Astrocyte of the hippocampus (primary cell): ENCODE measurements around the gene CC2D2B.
A peak's percentile ranks its signal among the peaks of the same experiment; 100 is the strongest.
"Not testable (repeated sequence)": the region's sequence is repeated elsewhere in the genome, so short reads cannot be mapped to it uniquely, and the experiment has no call there.

Source experiments
- DNase-seq: peaks from one replicate; pipeline ENCODE4 v3.0.0; 2011; ENCODE audit warnings: low read depth, low spot score

Gene CC2D2B

GRCh38 chr10:96014473-96015102 is 106.8 kb downstream of the CC2D2B start:
- no peak for DNase-seq

DNA sequence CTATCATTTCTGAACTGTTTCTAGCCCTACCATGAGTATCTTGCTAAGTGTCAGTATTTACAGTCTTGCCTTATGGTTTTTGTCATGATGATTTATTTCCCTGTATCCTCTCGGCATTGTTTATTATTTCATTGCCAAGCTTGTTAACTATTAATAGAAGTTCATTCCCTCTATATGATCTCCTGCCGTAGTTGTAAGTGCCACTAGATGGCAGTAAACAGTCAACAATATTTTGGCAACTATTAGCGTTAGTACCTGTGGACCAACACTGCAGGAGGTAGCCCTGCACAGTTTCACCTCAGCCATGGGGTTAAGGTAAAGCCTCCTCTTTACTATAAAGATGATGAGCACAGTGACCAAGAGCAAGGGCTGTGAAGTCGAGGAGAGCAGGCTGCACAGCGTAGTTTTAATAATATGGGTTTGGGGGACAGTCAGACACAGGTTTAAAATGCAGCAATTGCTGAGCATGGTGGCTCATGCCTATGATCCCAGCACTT is 109.5 kb downstream of the CC2D2B start:
- DNase-seq: peak; percentile 64

DNA sequence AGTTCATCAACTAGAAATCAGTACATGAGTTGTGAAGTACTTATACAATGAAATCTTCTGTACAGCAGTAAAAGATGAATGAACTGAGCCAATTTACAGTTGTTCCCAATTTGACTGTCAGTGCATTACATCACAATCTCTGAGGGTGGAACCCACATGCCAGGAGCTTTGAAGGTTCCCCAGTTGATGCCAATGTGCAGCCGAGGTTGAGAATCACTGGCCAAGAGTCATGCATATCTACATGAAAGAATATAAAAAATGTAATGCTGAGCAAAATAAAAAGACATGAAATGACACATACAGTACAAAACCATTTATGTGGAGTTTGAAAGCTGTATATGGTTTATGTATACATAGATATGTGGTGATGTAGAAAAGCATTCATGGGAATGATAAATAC is 113.6 kb downstream of the CC2D2B start:
- no peak for DNase-seq

- DNase-seq: no peak
These were observed 115.0 kb downstream of the CC2D2B start for GRCh38 chr10:96022739-96023138.

DNA sequence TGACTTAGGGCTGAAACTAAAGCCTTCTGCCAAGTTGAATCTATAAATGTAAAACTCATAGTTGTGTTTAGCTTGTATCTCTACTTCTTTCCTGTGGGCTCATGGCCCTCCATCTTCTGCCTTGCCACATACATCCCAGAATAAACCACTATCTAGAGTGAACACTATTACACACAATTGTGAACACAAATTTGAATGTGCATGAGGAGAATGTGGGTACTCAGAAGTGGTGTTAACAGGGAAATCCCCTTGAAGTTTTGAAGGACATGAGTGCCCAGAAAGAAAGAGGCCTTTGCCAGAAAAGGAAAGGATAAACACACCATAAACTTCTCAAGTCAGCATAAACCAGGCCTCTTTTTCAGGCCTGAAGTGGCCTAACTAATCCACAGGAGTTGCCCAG is 115.4 kb downstream of the CC2D2B start:
- DNase-seq: no peak

- DNase-seq: no peak
These were observed 117.8 kb downstream of the CC2D2B start for GRCh38 chr10:96025566-96025965.

GRCh38 chr10:96034625-96035024 is 126.8 kb downstream of the CC2D2B start:
- DNase-seq: no peak

- DNase-seq: peak; percentile 34
These were observed 131.0 kb downstream of the CC2D2B start for GRCh38 chr10:96038476-96039387.

GRCh38 chr10:96041146-96041545 is 133.4 kb downstream of the CC2D2B start:
- DNase-seq: no peak

GRCh38 chr10:96043033-96043892 is 135.5 kb downstream of the CC2D2B start, which contains the start of gene CCNJ:
CCNJ (plus strand) TSS chr10:96043583; CDS start chr10:96044394, 811 bp downstream.
- peak; percentile 97 for DNase-seq

- peak; percentile 69 for DNase-seq
These were observed 136.3 kb downstream of the CC2D2B start for GRCh38 chr10:96043893-96044715.

- DNase-seq: peak; percentile 57
These were observed 137.0 kb downstream of the CC2D2B start for GRCh38 chr10:96044736-96045135.

GRCh38 chr10:96046546-96046945 is 138.8 kb downstream of the CC2D2B start:
- no peak for DNase-seq

DNA sequence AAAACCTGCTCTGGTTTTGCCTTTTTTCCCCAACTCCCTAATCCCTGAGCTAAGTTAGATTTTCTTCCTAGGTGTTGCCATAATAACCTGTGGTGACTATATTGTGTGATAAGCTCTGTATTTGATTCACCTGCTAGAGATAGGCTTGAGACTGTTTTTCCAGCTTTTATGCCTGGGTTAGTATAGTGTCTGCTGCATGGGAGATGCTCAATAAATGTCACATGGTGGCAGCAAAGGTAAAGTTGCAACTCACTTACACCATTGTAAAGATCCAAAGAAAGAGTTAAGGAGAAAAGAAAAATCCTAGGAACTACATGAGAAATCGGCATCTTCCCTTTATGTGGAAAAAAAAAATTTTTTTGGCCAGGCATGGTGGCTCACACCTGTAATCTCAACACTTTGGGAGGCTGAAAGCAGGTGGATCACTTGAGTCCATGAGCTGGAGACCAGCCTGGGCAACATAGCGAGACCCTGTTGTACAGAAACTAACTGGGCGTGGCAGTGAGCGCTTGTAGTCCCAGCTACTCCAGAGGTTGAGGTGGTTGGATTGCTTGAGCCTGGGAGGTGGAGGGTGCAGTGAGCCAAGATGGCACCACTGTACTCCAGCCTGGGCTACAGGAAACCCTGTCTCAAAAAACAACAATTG is 139.4 kb downstream of the CC2D2B start:
- DNase-seq: no peak

DNA sequence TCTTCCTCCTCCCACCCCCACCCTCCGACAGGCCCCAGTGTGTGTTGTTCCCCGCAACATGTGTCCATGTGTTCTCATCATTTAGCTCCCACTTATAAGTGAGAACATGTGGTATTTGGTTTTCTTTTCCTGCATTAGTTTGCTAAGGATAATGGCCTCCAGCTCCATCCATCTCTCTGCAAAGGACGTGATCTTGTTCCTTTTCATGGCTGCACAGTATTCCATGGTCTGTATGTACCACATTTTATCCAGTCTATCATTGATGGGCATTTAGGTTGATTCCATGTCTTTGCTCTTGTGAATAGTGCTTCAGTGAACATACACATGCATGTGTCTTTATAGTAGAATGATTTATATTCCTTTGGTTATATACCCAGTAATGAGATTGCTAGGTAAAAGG is 140.2 kb downstream of the CC2D2B start:
- not testable (repeated sequence) for DNase-seq

DNA sequence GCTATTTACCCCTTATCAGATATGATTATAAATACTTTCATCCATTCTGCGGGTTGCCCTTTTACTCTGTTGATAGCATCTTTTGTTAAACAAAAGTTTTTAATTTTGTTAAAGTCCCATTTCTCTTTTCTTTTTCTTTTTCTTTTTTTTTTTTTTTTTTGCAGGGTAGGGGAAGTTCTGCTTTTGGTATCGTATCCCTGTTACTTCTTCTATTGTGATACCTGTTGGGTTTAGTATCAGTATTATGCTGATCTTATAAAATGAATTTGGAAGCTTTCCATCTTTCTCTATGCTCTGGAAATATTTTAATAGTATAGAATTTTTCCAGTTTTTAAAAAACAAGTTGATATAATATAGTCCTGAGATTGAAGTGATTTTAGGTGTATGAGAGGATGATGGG is 141.6 kb downstream of the CC2D2B start:
- no peak for DNase-seq

- DNase-seq: no peak
These were observed 146.2 kb downstream of the CC2D2B start for GRCh38 chr10:96053985-96054384.

- no peak for DNase-seq
These were observed 149.0 kb downstream of the CC2D2B start for GRCh38 chr10:96056787-96057186.

DNA sequence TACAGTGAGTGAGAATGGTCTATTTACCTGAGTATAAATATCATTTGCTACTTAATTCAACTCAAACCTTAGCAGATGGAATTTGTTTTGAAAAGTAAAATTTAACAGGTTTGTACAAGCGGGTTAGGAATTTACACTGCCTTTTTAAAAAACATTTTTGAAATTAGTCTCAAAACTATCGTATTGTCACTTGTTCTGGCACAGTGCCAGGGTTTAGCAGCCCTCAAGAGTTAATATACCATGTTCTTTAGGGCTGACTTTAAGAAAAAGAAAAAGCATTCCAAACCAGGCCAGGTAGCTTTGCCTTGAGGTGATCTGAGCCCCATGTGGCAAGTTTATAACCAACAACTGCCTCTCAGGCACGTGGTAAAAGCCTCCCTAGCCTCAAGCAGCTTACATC is 153.5 kb downstream of the CC2D2B start:
- DNase-seq: no peak

GRCh38 chr10:96072674-96073073 is 164.9 kb downstream of the CC2D2B start:
- no peak for DNase-seq
